AG09309 (cell line): ENCODE results near the gene ACTN1.

Source experiments
- DNase-seq: peaks from one replicate; pipeline ENCODE4 v3.0.0-alpha.2; 2010; ENCODE audit warnings: low read depth
- H3K4me3 ChIP-seq: 2 replicates; pipeline ENCODE4 v1.5.1; 2011; ENCODE audit warnings: mild to moderate bottlenecking, low read depth, low read length, moderate library complexity; ENCODE audit not compliant: control insufficient read depth
- CTCF ChIP-seq: IDR thresholded peaks from 2 replicates; pipeline ENCODE4 v1.5.1; 2011; ENCODE audit warnings: mild to moderate bottlenecking, low read depth, low read length, inconsistent platforms; ENCODE audit not compliant: insufficient read depth, control insufficient read depth; ENCODE audit errors: missing control alignments

Gene ACTN1

GRCh38 chr14:68879321-68879781 lies 99.8 kb downstream of the ACTN1 start:
- no peak for TF ChIP-seq CTCF
- no peak for DNase-seq
- H3K4me3 ChIP-seq: no peak overlapping the region

- DNase-seq: no peak
- H3K4me3 ChIP-seq: no peak overlapping the region
- TF ChIP-seq CTCF: no peak
These were observed 100.2 kb downstream of the ACTN1 start for GRCh38 chr14:68878908-68879307.

DNA sequence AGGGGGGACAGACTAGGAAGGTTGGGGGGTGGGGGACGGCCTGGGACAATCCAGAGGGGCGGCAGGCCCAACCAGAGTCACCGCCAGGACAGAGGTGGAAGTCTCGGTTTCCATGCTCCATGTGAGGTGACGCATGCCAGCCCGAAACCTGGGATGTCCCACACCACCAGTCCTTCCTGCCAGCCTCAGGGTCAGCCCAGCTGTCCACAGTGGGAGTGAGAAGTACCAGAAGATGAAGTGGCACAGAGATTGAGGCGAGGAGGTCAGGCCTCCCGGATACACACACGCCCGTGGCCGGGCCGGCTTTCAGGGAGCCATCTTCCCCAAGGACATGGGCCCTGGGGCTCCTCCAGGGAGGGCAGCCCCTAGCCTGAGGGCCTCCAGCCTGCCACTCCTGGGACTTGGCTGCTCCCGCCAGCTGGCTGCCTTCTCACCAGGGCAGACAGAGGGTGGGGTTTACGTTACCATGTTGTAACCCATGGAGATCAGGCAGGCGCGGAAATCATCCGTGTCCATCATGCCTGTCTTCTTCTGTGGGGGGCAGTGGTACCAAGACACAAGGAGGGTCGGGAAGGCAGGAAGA lies 101.0 kb downstream of the ACTN1 start:
- H3K4me3 ChIP-seq: no peak overlapping the region
- no peak for TF ChIP-seq CTCF
- DNase-seq: no peak

DNA sequence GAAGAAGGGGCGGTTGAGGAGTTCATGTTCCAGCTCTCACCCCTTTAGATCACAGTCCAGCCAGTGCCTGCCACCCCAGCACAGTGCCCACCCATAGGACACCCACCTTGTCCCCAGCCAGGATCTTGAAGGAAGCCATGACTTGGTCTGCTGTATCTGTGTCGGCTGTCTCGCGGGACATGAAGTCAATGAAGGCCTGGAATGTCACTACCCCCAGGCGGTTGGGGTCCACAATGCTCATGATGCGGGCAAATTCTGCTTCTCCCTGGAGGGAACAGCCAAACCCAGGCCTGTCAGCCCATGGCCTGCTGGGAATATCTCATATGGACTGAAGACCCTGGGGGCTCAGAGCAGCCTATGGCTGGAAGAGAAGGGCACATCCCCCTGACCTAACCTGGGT lies 102.1 kb downstream of the ACTN1 start:
- no peak overlapping the region for H3K4me3 ChIP-seq
- DNase-seq: no peak
- no peak for TF ChIP-seq CTCF

DNA sequence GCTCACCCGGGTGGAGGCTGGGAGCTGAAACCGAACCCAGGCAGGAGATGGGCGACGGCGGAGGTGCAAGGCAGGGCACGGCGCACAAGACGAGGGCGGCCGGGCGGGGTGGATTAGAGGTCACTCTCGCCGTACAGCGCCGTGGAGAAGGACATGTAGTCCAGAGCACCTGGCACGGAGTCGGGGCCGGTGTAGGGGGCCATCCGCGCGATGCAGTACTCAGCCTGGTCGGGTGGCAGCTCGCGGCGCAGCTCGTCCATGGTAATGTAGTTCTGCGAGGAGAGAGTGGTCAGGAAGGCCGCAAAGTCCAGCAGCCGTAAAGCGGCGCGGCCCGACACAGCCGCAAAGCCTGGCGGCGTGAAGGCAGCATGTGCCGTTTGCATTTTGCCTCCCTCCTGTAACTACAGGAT lies 104.4 kb downstream of the ACTN1 start:
- no peak for TF ChIP-seq CTCF
- H3K4me3 ChIP-seq: no peak overlapping the region
- DNase-seq: no peak

GRCh38 chr14:68873376-68873775 lies 105.7 kb downstream of the ACTN1 start:
- H3K4me3 ChIP-seq: no peak overlapping the region
- DNase-seq: no peak
- no peak for TF ChIP-seq CTCF

- no peak for TF ChIP-seq CTCF
- H3K4me3 ChIP-seq: no peak overlapping the region
These were observed 107.7 kb downstream of the ACTN1 start for GRCh38 chr14:68871392-68871791.

More at GRCh38 chr14:68871392-68871791, 107.7 kb downstream of the ACTN1 start:
- no peak for DNase-seq
